SU-DHL-6 (cell line): ENCODE results near the gene PFDN1.

Source experiments
- CTCF ChIP-seq: fragments of 200-600 bp; sonication (generic); IDR thresholded peaks from one replicate; pipeline ENCODE4 v1.5.1; 2017; ENCODE audit warnings: antibody characterized with exemption, mild to moderate bottlenecking, low read length, moderate library complexity; ENCODE audit not compliant: insufficient read depth, poor library complexity, severe bottlenecking
- EZH2phosphoT487 ChIP-seq: fragments of 200-600 bp; sonication (generic), shearing (Covaris generic); conservative IDR thresholded peaks from 2 replicates; pipeline ENCODE4 v1.6.1; 2018; ENCODE audit warnings: mild to moderate bottlenecking, antibody characterized with exemption, low read length, moderate library complexity, mixed read lengths

DNA sequence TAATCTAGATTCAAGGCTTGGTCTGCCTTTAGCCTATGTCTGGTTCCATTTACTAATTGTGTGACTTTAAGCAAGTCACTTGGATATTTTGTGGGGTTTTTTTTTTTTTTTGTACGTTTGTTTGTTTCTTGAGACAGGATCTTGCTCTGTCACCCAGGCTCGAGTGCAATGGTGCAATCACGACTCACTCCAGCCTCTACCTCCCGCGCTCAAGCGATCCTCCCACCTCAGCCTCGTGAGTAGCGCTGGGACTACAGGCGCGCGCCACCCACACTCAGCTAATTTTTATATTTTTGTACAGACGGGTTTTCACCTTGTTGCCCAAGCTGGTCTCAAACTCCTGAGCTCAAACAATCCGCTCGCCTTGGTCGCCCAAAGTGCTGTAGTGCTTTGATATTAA, 1.1 kb upstream of the PFDN1 start:
- TF ChIP-seq CTCF (no peak), EZH2phosphoT487 (no peak)
